Caco-2 (cell line): ENCODE data around the gene XCR1. TPM values are rescaled to one million over a fixed set of nuclear protein-coding genes. Genes with fewer than 3 reads are reported as not detected.

Experiments
- BruUV-seq: library from RNA; stranded (reverse); fragments of 400-500 nt; replicated peaks from 2 replicates; lab custom pipeline; 2021; lab: Mats Ljungman, UMichigan
- CTCF ChIA-PET: fragments of 300-600 bp; sonication (Branson Sonifier 250); formaldehyde crosslinking; loops from one replicate; lab custom pipeline; 2022; ENCODE audit warnings: antibody characterized with exemption; lab: Charles Lee
- POLR2A ChIA-PET: fragments of 300-600 bp; sonication (Branson Sonifier 250); formaldehyde crosslinking; loops from one replicate; lab custom pipeline; 2022; ENCODE audit warnings: antibody characterized with exemption; lab: Charles Lee
- DNase-seq, 2 experiments: peaks; one replicate each; pipeline versions ENCODE4 v3.0.0 to v3.0.0-alpha.2; 2020 to 2022
- H3K27me3 ChIP-seq: replicated peaks from 2 replicates; pipeline ENCODE4 v1.6.0; 2011; ENCODE audit warnings: low read length; ENCODE audit not compliant: control insufficient read depth, insufficient read depth
- H3K36me3 ChIP-seq: 2 replicates; pipeline ENCODE4 v1.5.1; 2011; ENCODE audit warnings: low read length; ENCODE audit not compliant: control insufficient read depth, insufficient read depth
- H3K4me1 ChIP-seq: fragments of 250-450 bp; sonication (Bioruptor Pico); 2 replicates; pipeline ENCODE4 v1.5.1; 2020; ENCODE audit warnings: mild to moderate bottlenecking
- H3K4me3 ChIP-seq: 2 replicates; pipeline ENCODE4 v1.5.1; 2011; ENCODE audit warnings: low read depth, mild to moderate bottlenecking, control low read depth, low read length
- H3K9me3 ChIP-seq: fragments of 250-450 bp; sonication (Bioruptor Pico); 2 replicates; pipeline ENCODE4 v1.5.1; 2020; ENCODE audit warnings: mild to moderate bottlenecking, moderate library complexity
- H3K27ac Mint-ChIP-seq: one replicate; pipeline ENCODE4 v1.8.0; 2022; ENCODE audit warnings: mixed read lengths; ENCODE audit not compliant: unreplicated experiment
- H3K27me3 Mint-ChIP-seq: one replicate; pipeline ENCODE4 v1.8.0; 2022; ENCODE audit warnings: mixed read lengths; ENCODE audit not compliant: insufficient read depth, unreplicated experiment
- H3K36me3 Mint-ChIP-seq: one replicate; pipeline ENCODE4 v1.8.0; 2022; ENCODE audit warnings: mild to moderate bottlenecking, mixed read lengths; ENCODE audit not compliant: insufficient read depth, unreplicated experiment
- H3K4me1 Mint-ChIP-seq: one replicate; pipeline ENCODE4 v1.8.0; 2022; ENCODE audit warnings: low read depth, mixed read lengths; ENCODE audit not compliant: unreplicated experiment
- H3K4me3 Mint-ChIP-seq: one replicate; pipeline ENCODE4 v1.8.0; 2022; ENCODE audit warnings: mild to moderate bottlenecking, moderate library complexity, mixed read lengths; ENCODE audit not compliant: unreplicated experiment
- H3K9me3 Mint-ChIP-seq: one replicate; pipeline ENCODE4 v1.8.0; 2022; ENCODE audit warnings: mixed read lengths; ENCODE audit not compliant: unreplicated experiment
- intact Hi-C: fragments of 100-400 bp; cut with micrococcal nuclease; formaldehyde crosslinking; loops from one replicate; pipeline ENCODE4 v1.10.0; 2022; ENCODE audit not compliant: unreplicated experiment
- total RNA-seq: library from RNA; stranded (reverse); gene quantifications from 2 replicates; pipeline ENCODE4 v1.2.3, GENCODE V29; 2022
- TF ChIP-seq, protein P1 (sequence below), 2 experiments: fragments of 200-600 bp in 1 of 2; IDR thresholded peaks; 1 replicate in 1 of 2; 2 replicates in 1 of 2; pipeline versions ENCODE4 v1.5.1 to v1.8.0; 2011 to 2022; ENCODE audit warnings: antibody characterized with exemption in 1 of 2, control low read depth in 1 of 2, inconsistent platforms in 1 of 2, low read depth in 1 of 2, low read length in 1 of 2, mild to moderate bottlenecking in 1 of 2, moderate library complexity in 1 of 2; ENCODE audit not compliant: insufficient read depth in 1 of 2, severe bottlenecking in 1 of 2, unreplicated experiment in 1 of 2

XCR1 gene
- total RNA-seq, 1 experiment from 2014 or later: not detected

DNA sequence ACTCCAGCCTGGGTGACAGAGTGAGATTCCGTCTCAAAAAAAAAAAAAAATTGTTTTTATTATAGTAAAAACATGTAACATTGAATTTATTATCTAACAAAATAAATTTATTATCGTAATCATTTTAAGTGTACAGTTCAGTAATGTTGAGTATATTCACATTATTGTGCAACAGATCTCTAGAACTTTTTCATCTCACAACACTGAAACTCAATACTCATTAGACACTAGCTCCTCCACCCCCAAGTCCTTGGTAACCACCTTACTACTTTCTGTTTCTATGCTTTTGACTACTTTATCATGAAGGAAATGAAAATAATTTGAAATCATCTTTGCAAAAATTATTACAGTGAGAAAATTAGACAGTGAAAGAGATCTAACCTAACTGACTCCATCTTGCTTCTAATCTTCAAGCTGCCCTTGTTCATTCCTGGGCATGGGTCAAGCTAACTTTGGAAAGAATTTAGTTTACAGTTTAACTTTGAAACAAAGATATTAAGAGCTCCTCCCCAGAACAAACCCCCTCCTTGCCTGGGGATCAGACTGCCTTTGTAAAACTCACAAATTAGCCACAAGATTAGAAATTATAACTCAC is 16.7 kb downstream of the XCR1 start:
- Mint-ChIP-seq H3K27ac (no peak overlapping the region), H3K36me3 (no peaks in the 10 kb centered on the region), H3K4me3 (no peak overlapping the region), H3K9me3 (no peaks in the 10 kb centered on the region), H3K27me3 (no peaks in the 10 kb centered on the region), H3K4me1 (peaks cover 5% of the 10 kb centered on the region)
- Histone ChIP-seq H3K9me3 (no peaks in the 10 kb centered on the region), H3K4me3 (no peak overlapping the region), H3K27me3 (no peaks in the 10 kb centered on the region), H3K4me1 (no peaks in the 10 kb centered on the region; the same call in 1 of the 2 replicates), H3K36me3 (no peaks in the 10 kb centered on the region)
- intact Hi-C loops: no loop called here
- POLR2A ChIA-PET: no interaction called here
- TF ChIP-seq, protein P1, sequence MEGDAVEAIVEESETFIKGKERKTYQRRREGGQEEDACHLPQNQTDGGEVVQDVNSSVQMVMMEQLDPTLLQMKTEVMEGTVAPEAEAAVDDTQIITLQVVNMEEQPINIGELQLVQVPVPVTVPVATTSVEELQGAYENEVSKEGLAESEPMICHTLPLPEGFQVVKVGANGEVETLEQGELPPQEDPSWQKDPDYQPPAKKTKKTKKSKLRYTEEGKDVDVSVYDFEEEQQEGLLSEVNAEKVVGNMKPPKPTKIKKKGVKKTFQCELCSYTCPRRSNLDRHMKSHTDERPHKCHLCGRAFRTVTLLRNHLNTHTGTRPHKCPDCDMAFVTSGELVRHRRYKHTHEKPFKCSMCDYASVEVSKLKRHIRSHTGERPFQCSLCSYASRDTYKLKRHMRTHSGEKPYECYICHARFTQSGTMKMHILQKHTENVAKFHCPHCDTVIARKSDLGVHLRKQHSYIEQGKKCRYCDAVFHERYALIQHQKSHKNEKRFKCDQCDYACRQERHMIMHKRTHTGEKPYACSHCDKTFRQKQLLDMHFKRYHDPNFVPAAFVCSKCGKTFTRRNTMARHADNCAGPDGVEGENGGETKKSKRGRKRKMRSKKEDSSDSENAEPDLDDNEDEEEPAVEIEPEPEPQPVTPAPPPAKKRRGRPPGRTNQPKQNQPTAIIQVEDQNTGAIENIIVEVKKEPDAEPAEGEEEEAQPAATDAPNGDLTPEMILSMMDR (IDR thresholded peaks at IDR 0.05; ENCODE audit: insufficient read depth in 1 of 2, low read depth in 1 of 2, low read length in 1 of 2, severe bottlenecking in 1 of 2, unreplicated experiment in 1 of 2): no peak
- BruUV-seq: no TSS peak
- no peak for DNase-seq
- CTCF ChIA-PET: no interaction called here

- Mint-ChIP-seq H3K4me1 (peaks cover 5% of the 10 kb centered on the region), H3K4me3 (no peak overlapping the region), H3K36me3 (no peaks in the 10 kb centered on the region), H3K27ac (no peak overlapping the region), H3K9me3 (no peaks in the 10 kb centered on the region), H3K27me3 (no peaks in the 10 kb centered on the region)
- intact Hi-C loops: no loop called here
- H3K4me1 ChIP-seq: no peaks in the 10 kb centered on the region; the same call in 1 of the 2 replicates
- TF ChIP-seq, protein P1 (IDR thresholded peaks at IDR 0.05; ENCODE audit: insufficient read depth in 1 of 2, low read depth in 1 of 2, low read length in 1 of 2, severe bottlenecking in 1 of 2, unreplicated experiment in 1 of 2): no peak
- no peak overlapping the region for H3K4me3 ChIP-seq
- DNase-seq: no peak
- no peaks in the 10 kb centered on the region for H3K36me3 ChIP-seq
- H3K27me3 ChIP-seq: no peaks in the 10 kb centered on the region
- ChIA-PET POLR2A (no interaction called here), CTCF (no interaction called here)
- no peaks in the 10 kb centered on the region for H3K9me3 ChIP-seq
- no TSS peak for BruUV-seq
Measured at GRCh38 chr3:46008058-46008457, 19.2 kb downstream of the XCR1 start.

DNA sequence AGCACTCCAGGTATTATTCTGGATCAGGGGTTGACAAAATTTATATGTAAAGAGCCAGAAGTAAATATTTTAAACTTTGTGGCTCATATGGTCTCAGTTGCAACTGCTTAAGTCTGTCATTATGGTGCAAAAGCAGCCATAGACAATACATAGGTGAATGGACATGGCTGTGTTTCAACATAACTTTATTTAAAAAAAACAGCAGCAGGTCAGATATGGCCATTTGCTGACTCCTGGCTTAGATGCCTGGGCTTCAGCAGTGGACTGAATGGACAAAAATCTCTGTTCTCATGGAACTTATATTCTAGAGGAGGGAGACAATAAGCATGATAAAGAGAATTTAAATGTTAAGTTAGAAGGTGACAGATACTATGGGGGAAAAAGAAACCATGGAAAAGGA is 20.0 kb downstream of the XCR1 start:
- POLR2A ChIA-PET: no interaction called here
- peaks cover 5% of the 10 kb centered on the region for H3K4me1 Mint-ChIP-seq
- Histone ChIP-seq H3K36me3 (no peaks in the 10 kb centered on the region), H3K9me3 (no peaks in the 10 kb centered on the region), H3K27me3 (no peaks in the 10 kb centered on the region), H3K4me1 (no peaks in the 10 kb centered on the region; the same call in 1 of the 2 replicates), H3K4me3 (no peak overlapping the region)
- H3K9me3 Mint-ChIP-seq: no peaks in the 10 kb centered on the region
- DNase-seq: no peak
- H3K27ac Mint-ChIP-seq: no peak overlapping the region
- no peaks in the 10 kb centered on the region for H3K36me3 Mint-ChIP-seq
- intact Hi-C loops: no loop called here
- no peak overlapping the region for H3K4me3 Mint-ChIP-seq
- no peaks in the 10 kb centered on the region for H3K27me3 Mint-ChIP-seq
- TF ChIP-seq, protein P1 (IDR thresholded peaks at IDR 0.05; ENCODE audit: insufficient read depth in 1 of 2, low read depth in 1 of 2, low read length in 1 of 2, severe bottlenecking in 1 of 2, unreplicated experiment in 1 of 2): no peak
- CTCF ChIA-PET: no interaction called here
- no TSS peak for BruUV-seq
